ENCODE measurements around the gene C17orf113. TPM values are rescaled to one million over a fixed set of nuclear protein-coding genes. Genes with fewer than 3 reads are reported as not detected.
A peak's percentile ranks its signal among the peaks of the same experiment; 100 is the strongest.

Gene C17orf113
- total and polyA plus RNA-seq, 2 of the 13 experiments (the other 11 are each of a cell fraction or from before 2014, with no cell fraction given) = 0.87 to 1.1 TPM

- no peak for TF ChIP-seq RFX5 (IDR thresholded peaks at IDR 0.05; ENCODE audit: low read depth, low read length)
- TF ChIP-seq NR2C2 (CRISPR knock-in tag; IDR thresholded peaks at IDR 0.05; ENCODE audit: borderline replicate concordance) = no peak
- 0 out of 2 replicates have a peak, but pooled peaks have one; percentile 37 for TF ChIP-seq ZNF605 (CRISPR knock-in tag; IDR thresholded peaks at IDR 0.05)
- peak; percentile 45 for TF ChIP-seq TARDBP (CRISPR knock-in tag; IDR thresholded peaks at IDR 0.05)
- no peak for TF ChIP-seq ZNF142 (CRISPR knock-in tag; IDR thresholded peaks at IDR 0.05)
- no peak for TF ChIP-seq U2AF2 (IDR thresholded peaks at IDR 0.05; ENCODE audit: low read depth, low read length)
- TF ChIP-seq ZNF777 (CRISPR knock-in tag; IDR thresholded peaks at IDR 0.05) = peak; percentile 51; the same call in 1 of the 2 replicates
- no peak for TF ChIP-seq JDP2 (CRISPR knock-in tag; IDR thresholded peaks at IDR 0.05; ENCODE audit: borderline replicate concordance)
- no peak for TF ChIP-seq ZMAT3 (CRISPR knock-in tag; conservative IDR thresholded peaks at IDR 0.05)
- no peak for TF ChIP-seq AKAP8 (CRISPR knock-in tag; IDR thresholded peaks at IDR 0.05)
- no peak for TF ChIP-seq JUN (CRISPR knock-in tag; IDR thresholded peaks at IDR 0.05)
- peak; percentile 75 for TF ChIP-seq ZNF687 (CRISPR knock-in tag; IDR thresholded peaks at IDR 0.05)
- peak; percentile 65 for TF ChIP-seq ARNT2 (CRISPR knock-in tag; IDR thresholded peaks at IDR 0.05; ENCODE audit: low read depth)
- no peak for TF ChIP-seq KDM6A (CRISPR knock-in tag; IDR thresholded peaks at IDR 0.05; ENCODE audit: low read depth)
- TF ChIP-seq MXD3 (CRISPR knock-in tag; IDR thresholded peaks at IDR 0.05) = peak; percentile 69; the same call in 1 of the 2 replicates
- 0 out of 2 replicates have a peak, but pooled peaks have one; percentile 37 for TF ChIP-seq HMG20B (CRISPR knock-in tag; conservative IDR thresholded peaks at IDR 0.05)
These were observed 37.6 kb upstream of the C17orf113 start (continued) for GRCh38 chr17:42087736-42088705.

Measured in HepG2 (cell line).